Endothelial cell of umbilical vein (primary cell): Measurements from ENCODE around the gene AMOT. TPM values are rescaled to one million over a fixed set of nuclear protein-coding genes. Genes with fewer than 3 reads are reported as not detected.

Experiments used
- BruUV-seq: library from RNA; stranded (reverse); fragments of 400-500 nt; replicated peaks from 2 replicates; lab custom pipeline; 2021; lab: Mats Ljungman, UMichigan
- CTCF ChIA-PET: fragments of 300-600, 350-600 bp; sonication (Branson Sonifier 250); formaldehyde crosslinking; loops from one replicate; lab custom pipeline; 2021; ENCODE audit warnings: antibody characterized with exemption, inconsistent platforms; lab: Charles Lee
- POLR2A ChIA-PET: fragments of 300-600, 350-600 bp; sonication (Branson Sonifier 250); formaldehyde crosslinking; loops from one replicate; lab custom pipeline; 2021; ENCODE audit warnings: antibody characterized with exemption, inconsistent platforms; lab: Charles Lee
- DNase-seq: peaks from one replicate; pipeline ENCODE4 v3.0.0-alpha.2; 2011; ENCODE audit warnings: low read depth, low spot score
- FAIRE-seq: peaks from 2 replicates; lab custom pipeline; 2011; peaks lifted over from hg19 to GRCh38; lab: Jason Lieb, UNC
- H2AFZ ChIP-seq: 2 replicates; pipeline ENCODE4 v1.6.0; 2012; ENCODE audit warnings: low read depth, low read length, control low read depth, inconsistent platforms
- H3K27ac ChIP-seq: 2 replicates; pipeline ENCODE4 v1.5.1; 2011; ENCODE audit warnings: low read depth, mild to moderate bottlenecking, control low read depth, low read length, moderate library complexity; ENCODE audit not compliant: insufficient read depth
- H3K27me3 ChIP-seq, 2 experiments: 2 replicates each; pipeline versions ENCODE4 v1.6.0 to v1.6.1; 2011; ENCODE audit warnings: low read length in 2 of 2, mixed read lengths in 1 of 2; ENCODE audit not compliant: control insufficient read depth in 2 of 2, insufficient read depth in 2 of 2
- H3K36me3 ChIP-seq, 2 experiments: 2 replicates in 1 of 2; 3 replicates in 1 of 2; pipeline ENCODE4 v1.5.1; 2011; ENCODE audit warnings: low read length in 2 of 2, mild to moderate bottlenecking in 1 of 2, moderate library complexity in 1 of 2; ENCODE audit not compliant: control insufficient read depth in 2 of 2, insufficient read depth in 2 of 2; ENCODE audit errors: extremely low read depth in 1 of 2
- H3K4me1 ChIP-seq: 3 replicates; pipeline ENCODE4 v1.5.1; 2011; ENCODE audit warnings: mild to moderate bottlenecking, low read length; ENCODE audit not compliant: control insufficient read depth, insufficient read depth; ENCODE audit errors: extremely low read depth
- H3K4me2 ChIP-seq: 2 replicates; pipeline ENCODE4 v1.6.1; 2011; ENCODE audit warnings: low read length, control low read depth, mixed read lengths; ENCODE audit not compliant: insufficient read depth
- H3K4me3 ChIP-seq, 3 experiments: fragments of 200-600 bp in 1 of 3; sonication (generic), shearing (Covaris generic) in 1 of 3; replicated peaks in 1 of 3; 2 replicates each; pipeline ENCODE4 v1.5.1; 2011 to 2016; ENCODE audit warnings: control low read depth in 3 of 3, low read length in 3 of 3, mild to moderate bottlenecking in 2 of 3, inconsistent platforms in 1 of 3, low read depth in 1 of 3, moderate library complexity in 1 of 3; ENCODE audit not compliant: insufficient read depth in 1 of 3
- H3K79me2 ChIP-seq: 2 replicates; pipeline ENCODE4 v1.6.0; 2012; ENCODE audit warnings: low read length, inconsistent platforms; ENCODE audit not compliant: control insufficient read depth, insufficient read depth
- H3K9ac ChIP-seq: replicated peaks from 2 replicates; pipeline ENCODE3; 2011; ENCODE audit warnings: low read length, control low read depth; ENCODE audit not compliant: insufficient read depth; ENCODE audit errors: extremely low read depth
- H3K9me1 ChIP-seq: replicated peaks from 3 replicates; pipeline ENCODE4 v1.6.0; 2011; ENCODE audit warnings: mild to moderate bottlenecking, low read length; ENCODE audit not compliant: control insufficient read depth, insufficient read depth; ENCODE audit errors: extremely low read depth
- H3K9me3 ChIP-seq: replicated peaks from 2 replicates; pipeline ENCODE4 v1.5.1; 2012; ENCODE audit warnings: low read length, inconsistent platforms; ENCODE audit not compliant: control insufficient read depth, insufficient read depth
- H4K20me1 ChIP-seq: replicated peaks from 2 replicates; pipeline ENCODE3; 2011; ENCODE audit warnings: mild to moderate bottlenecking, low read length; ENCODE audit not compliant: control insufficient read depth, insufficient read depth; ENCODE audit errors: extremely low read depth
- CTCF ChIP-seq, 2 donors: IDR thresholded peaks; 1 replicate in 1 of 2; 2 replicates in 1 of 2; pipeline ENCODE4 v1.5.1; 2011; ENCODE audit warnings: low read length in 2 of 2, mild to moderate bottlenecking in 2 of 2, moderate library complexity in 2 of 2, control low read depth in 1 of 2, inconsistent platforms in 1 of 2, low read depth in 1 of 2; ENCODE audit not compliant: insufficient read depth in 1 of 2; ENCODE audit errors: extremely low read depth in 1 of 2
- EZH2 ChIP-seq: IDR thresholded peaks from 2 replicates; pipeline ENCODE4 v1.6.1; 2012; ENCODE audit warnings: borderline replicate concordance, low read depth, mild to moderate bottlenecking, moderate library complexity, low read length, inconsistent platforms; ENCODE audit not compliant: severe bottlenecking
- FOS ChIP-seq: IDR thresholded peaks from 2 replicates; pipeline ENCODE4 v1.6.1; 2011; ENCODE audit warnings: mild to moderate bottlenecking, low read length, moderate library complexity, borderline replicate concordance; ENCODE audit not compliant: insufficient read depth
- GATA2 ChIP-seq: IDR thresholded peaks from 2 replicates; pipeline ENCODE4 v1.7.0; 2011; ENCODE audit warnings: low read depth, mild to moderate bottlenecking, moderate library complexity, mixed read lengths, low read length; ENCODE audit not compliant: insufficient read length, insufficient read depth
- JUN ChIP-seq: IDR thresholded peaks from 2 replicates; pipeline ENCODE4 v1.6.1; 2011; ENCODE audit warnings: borderline replicate concordance, low read depth; ENCODE audit not compliant: insufficient read length, insufficient read depth
- MAX ChIP-seq: IDR thresholded peaks from 2 replicates; pipeline ENCODE4 v1.6.1; 2011; ENCODE audit not compliant: insufficient read depth, insufficient read length
- POLR2A ChIP-seq: IDR thresholded peaks from 2 replicates; pipeline ENCODE4 v1.6.1; 2012; ENCODE audit warnings: low read depth, mild to moderate bottlenecking, control low read depth, low read length
- POLR2AphosphoS5 ChIP-seq: IDR thresholded peaks from 2 replicates; pipeline ENCODE4 v1.6.1; 2012; ENCODE audit warnings: low read depth, mild to moderate bottlenecking, control low read depth, low read length, moderate library complexity; ENCODE audit not compliant: insufficient read depth
- dilution Hi-C: fragments of 300-500 bp; cut with MboI; formaldehyde crosslinking; loops from one replicate; pipeline ENCODE4 v1.15.0; 2019; ENCODE audit warnings: low sequenced_read_pairs; ENCODE audit not compliant: extremely low pct_ligation_motif_present
- intact Hi-C: fragments of 100-400 bp; cut with micrococcal nuclease; formaldehyde crosslinking; loops from one replicate; pipeline ENCODE4 v1.10.0; 2022
- polyA plus RNA-seq, 4 experiments: library from polyadenylated mRNA; depleted of rRNA in 3 of 4; stranded (reverse) in 3 of 4; unstranded in 1 of 4; fragments of >200 nt; gene quantifications; 2 replicates each; pipeline versions ENCODE4 v1.2.1 to v1.2.3, GENCODE V29; 2011 to 2012; ENCODE audit warnings: missing spikeins in 1 of 4
- total RNA-seq: library from RNA; stranded (reverse); gene quantifications from 2 replicates; pipeline ENCODE4 v1.2.3, GENCODE V29; 2021

AMOT gene
- total and polyA plus RNA-seq, 2 donors (not counting 3 experiments of a cell fraction or from before 2014, with no cell fraction given), result 0.68 to 3.5 TPM

GRCh38 chrX:112874614-112875013 lies 34.0 kb upstream of the AMOT start:
- CTCF ChIA-PET, result interaction anchor here (1.3 kb wide), 1 partner anchor 868 kb away, joined by 8 read pairs; no protein-coding TSS in a partner anchor
- Histone ChIP-seq H4K20me1 (no peaks in the 10 kb centered on the region), H3K9me3 (no peaks in the 10 kb centered on the region), H2AFZ (no peak overlapping the region), H3K4me2 (no peak overlapping the region), H3K79me2 (no peaks in the 10 kb centered on the region), H3K4me3 (no peak overlapping the region), H3K9ac (no peak overlapping the region), H3K27ac (no peak overlapping the region), H3K9me1 (no peaks in the 10 kb centered on the region), H3K36me3 (no peaks in the 10 kb centered on the region), H3K27me3 (no peaks in the 10 kb centered on the region), H3K4me1 (no peaks in the 10 kb centered on the region)
- FAIRE-seq (no peak), DNase-seq (no peak)
- BruUV-seq, result no TSS peak
- intact Hi-C loops, result no loop called here
- TF ChIP-seq JUN (no peak), POLR2AphosphoS5 (no peak), MAX (no peak), EZH2 (no peak), FOS (no peak), CTCF (IDR thresholded peaks at IDR 0.05; ENCODE audit: extremely low read depth in 1 of 2, insufficient read depth in 1 of 2, low read depth in 1 of 2, low read length in 2 of 2) (no peak), POLR2A (no peak), GATA2 (no peak)
- POLR2A ChIA-PET, result no interaction called here
- dilution Hi-C loops, result no loop called here
